ENCODE results near the gene SELENOO. TPM values are rescaled to one million over a fixed set of nuclear protein-coding genes. Genes with fewer than 3 reads are reported as not detected.

SELENOO gene
- polyA plus RNA-seq, 3 donors: 13.9 to 18.3 (median 14.8) TPM

DNA sequence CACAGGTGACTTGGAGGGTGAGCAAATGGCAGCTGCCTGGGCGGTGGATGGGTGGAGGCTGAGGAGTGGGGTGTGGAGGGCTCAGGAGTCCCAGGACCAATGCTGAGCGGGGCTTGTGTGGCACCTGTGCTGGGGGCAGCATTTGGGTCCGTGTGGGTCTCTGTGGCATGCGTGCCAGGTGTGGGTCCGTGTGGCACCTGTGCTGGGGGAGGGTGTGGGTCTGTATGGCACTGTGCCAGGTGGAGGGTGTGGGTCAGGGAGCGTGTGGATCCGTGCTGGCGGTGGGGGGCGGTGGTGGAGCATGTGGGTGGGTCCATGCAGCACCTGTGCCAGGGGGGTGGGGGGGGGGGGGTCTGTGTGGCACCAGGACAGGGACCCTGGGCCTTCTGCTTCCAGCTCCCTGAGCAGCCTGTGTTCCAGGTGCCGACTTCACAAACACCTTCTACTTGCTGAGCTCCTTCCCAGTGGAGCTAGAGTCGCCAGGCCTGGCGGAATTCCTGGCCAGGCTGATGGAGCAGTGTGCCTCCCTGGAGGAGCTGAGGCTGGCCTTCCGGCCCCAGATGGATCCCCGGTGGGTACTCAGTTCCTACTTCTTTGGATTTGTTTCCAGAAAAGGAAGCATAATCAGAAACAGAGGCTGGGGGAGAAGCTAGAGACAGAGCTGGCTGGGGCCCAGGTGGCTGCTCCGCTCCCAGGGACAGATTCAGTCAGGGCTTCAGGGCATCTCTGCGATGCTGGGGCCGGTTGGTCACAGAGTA lies 14.7 kb downstream of the SELENOO start:
- no peak for DNase-seq (ENCODE audit: low read depth in 3 of 3, low spot score in 2 of 3)

DNA sequence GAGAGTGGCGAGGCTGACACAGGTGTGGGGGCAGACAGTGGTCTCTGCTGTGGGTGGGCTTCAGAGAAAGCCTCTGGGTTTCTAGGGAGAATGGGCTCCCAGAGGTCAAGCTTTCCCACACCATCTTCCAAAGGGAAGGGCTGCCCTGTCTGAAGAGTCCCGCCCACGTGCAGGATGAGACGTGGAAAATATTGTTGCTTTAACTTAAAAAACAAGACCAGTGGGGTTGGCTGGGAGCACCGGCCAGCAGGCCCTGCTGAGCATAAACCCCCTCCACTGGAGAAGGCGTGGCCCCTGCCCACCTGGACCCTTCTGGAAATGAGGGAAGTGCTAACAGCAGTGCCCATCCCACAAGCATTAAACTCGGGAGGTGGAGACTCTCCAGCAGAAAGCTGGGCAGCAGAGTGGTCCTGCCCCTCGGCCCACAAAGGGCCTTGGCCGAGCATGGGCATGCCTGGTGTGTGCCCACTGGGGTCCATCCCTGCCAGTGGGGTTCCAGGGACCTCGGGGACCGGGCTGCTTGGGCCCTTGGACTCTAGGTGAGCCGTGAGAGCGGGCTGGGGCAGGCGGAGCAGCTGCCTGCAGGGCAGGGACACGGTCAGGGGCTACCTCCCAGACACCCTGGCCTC lies 15.4 kb downstream of the SELENOO start:
- no peak for DNase-seq (ENCODE audit: low read depth in 3 of 3, low spot score in 2 of 3)

DNA sequence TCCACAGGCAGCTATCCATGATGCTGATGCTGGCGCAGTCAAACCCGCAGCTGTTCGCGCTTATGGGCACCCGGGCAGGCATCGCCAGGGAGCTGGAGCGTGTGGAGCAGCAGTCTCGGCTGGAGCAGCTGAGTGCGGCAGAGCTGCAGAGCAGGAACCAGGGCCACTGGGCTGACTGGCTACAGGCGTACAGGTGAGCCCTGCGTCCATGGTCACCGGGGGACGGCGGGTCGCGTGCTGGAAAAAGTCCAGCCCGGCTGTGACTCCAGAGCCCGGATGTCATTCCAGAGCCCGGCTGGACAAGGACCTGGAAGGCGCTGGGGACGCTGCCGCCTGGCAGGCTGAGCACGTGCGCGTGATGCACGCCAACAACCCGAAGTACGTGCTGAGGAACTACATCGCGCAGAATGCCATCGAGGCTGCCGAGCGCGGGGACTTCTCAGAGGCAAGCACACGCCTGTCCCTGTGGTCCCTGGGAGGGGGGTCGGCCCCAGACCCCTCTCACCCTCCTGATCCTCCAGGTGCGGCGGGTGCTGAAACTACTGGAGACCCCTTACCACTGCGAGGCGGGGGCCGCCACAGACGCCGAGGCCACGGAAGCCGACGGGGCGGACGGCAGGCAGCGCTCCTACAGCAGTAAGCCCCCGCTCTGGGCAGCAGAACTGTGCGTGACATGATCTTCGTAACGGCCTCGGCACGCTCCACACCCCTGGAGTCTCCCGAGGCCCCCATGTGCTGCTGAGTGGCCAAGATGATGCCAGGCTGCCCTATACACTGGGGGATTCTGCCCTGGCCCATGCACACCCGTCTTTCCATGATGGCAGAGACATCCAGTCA lies 16.1 kb downstream of the SELENOO start:
- no peak for DNase-seq (ENCODE audit: low read depth in 3 of 3, low spot score in 2 of 3)

DNA sequence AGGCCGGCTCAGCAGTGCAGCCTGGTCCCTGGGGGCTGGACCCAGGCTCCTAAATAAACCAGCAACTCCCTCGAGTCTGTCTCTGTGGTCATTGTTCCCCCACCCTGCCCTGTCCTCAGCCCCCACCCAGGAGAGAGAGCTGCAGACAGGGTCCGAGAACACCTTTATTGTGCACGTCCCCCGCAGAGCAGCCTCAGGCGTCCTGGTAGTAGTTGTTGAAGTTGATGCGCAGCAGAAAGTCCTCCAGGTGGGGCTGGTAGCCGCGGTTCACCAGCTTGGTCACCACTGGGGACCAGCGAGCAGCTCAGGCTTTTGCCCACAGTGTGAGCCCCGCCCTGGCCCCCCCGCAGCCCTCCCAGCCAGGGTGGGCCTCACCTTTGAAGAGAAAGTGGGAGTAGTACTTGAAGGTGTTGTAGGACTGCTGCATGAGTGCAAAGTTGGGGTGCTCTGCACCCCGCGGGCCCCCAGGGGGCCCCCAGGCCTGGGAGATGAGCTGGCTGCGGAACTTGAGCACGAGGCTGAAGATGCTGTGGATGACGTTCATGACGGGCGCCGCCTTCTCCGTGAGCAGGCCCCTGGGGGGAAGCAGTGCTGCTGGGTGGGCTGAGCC lies 16.8 kb downstream of the SELENOO start:
- no peak for DNase-seq (ENCODE audit: low read depth in 3 of 3, low spot score in 2 of 3)

DNA sequence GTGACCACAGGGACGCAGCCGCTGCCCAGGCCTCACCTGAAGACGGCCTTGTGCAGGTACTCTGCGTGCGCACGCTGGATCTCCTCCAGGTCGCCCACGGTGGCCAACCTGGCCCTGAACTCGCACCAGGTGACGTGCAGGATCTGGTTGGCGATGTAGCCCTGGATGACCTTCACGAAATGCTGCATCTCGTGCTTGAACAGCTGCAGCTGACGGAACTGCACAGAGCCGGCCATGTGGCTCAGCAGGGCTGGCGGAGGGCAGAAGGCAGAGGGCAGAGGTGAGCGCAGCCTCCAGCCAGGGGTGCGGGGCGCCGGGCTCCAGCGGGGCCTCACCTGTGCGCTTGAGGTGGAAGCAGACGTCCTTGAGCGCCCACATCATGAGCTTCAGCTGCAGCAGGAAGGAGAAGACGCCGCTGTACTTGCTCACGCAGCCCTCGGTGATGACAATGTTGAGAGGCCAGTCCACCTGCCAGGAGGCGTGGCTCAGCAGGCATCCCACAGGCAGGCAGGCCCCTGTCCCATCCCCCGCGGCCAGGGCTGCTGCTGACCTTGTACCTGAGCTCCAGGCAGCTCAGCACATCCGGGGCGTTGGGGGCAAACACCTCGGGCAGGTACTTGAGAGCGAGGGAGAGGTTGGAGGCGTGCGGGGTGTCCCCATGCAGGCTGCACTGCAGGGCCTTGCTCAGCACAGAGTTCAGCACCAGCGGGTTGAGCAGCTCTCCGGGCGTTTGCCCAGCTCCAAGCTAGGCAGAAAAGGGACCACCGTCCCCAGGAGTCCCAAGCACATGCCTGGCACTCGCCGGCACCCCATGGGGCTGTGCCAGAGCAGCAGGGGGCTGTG lies 17.6 kb downstream of the SELENOO start:
- no peak for DNase-seq (ENCODE audit: low read depth in 3 of 3, low spot score in 2 of 3)

DNA sequence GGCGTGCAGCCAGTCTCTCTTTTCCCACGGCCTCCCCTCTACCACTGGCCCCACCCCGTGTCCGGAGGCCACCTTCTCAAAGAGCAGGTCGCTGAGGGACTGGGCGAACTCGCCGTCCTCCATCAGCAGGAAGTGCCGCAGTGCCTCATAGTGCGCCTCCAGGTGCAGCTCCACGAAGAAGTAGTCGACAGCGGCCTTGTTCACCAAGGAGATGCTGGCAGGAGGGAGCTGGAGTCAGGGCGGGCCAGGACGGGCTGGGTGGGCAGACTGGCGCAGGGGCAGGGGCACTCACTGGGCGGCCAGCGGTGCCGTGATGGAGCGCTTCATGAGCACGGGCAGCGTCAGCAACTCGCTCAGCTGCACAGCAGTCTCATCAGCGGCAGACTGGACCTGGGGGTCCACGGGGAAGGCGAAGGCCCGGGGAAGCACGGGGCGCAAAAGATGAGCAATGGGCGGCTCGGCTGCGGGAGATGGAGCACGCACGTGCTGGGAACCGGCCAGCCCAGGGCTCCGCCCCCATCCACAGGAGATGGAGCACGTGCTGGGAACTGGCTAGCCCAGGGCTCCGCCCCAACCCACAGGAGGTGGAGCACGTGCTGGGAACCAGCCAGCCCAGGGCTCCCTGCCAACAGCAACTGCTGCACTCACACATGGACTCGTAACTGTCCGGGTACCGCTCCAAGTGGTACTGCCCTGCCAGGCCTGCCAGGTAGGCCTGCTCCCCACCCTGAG lies 18.4 kb downstream of the SELENOO start:
- no peak for DNase-seq (ENCODE audit: low read depth in 3 of 3, low spot score in 2 of 3)

DNA sequence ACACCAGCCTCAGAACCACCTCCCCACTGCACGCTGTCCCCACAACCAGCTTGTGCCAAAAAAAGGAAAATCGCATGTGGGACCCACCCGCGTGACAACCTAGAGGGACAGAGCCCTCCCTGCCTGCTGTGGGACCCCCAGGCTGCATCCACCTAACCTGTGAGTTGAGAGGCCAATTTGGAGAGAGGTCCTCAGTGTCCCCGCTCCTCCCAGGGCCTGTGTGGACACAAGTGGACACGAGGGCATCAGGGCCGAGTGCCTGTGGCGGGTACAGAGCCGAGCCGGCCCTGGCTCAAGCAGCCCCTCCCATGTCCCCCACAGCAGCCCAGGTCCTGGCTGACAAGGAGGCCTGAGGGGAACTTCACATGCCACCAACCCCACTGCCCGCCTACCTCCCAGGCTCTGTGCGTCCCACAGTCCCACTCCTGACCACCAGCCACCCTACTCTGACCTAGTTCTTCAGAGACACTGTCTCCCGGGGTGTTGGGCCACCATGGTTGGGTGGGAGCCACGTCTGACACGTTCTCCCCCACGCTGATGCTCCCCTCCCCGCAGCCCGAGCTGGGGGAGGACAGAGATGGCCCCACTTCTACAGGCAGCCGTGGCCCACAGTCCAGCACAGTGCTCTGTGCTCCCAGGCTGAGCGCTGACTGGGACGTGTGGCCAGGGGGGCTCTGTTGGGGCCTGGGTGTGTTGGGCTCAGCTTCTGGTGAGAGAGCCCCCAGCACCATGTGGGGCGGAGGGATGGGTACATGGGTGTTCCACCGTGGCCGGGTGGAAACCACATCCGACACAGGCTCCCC lies 19.2 kb downstream of the SELENOO start:
- DNase-seq (ENCODE audit: low read depth in 3 of 3, low spot score in 2 of 3): no peak

DNA sequence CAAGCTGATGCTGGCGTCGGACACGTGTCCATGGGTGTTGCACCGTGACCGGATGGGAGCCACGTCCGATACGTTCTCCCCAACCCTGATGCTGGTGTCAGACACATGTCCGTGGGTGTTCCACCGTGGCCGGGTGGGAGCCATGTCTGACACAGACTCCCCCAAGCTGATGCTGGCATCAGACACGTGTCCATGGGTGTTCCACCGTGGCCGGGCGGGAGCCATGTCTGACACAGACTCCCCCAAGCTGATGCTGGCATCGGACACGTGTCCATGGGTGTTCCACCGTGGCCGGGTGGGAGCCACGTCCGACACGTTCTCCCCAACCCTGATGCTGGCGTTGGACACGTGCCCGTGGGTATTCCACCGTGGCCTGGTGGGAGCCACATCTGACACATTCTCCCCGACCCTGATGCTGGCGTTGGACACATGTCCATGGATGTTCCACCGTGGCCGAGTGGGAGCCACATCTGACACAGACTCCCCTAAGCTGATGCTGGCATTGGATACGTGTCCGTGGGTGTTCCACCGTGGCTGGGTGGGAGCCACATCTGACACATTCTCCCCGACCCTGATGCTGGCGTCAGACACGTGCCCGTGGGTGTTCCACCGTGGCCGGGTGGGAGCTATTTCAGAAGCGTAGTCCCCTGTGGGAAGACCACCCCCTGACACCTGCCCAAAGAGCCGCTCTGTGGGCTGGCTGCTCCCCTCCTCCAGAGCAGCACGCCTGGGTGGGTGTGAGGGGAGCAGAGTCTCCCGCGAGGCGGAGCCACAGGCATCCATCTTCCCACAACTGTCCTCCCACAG lies 20.0 kb downstream of the SELENOO start:
- no peak for DNase-seq (ENCODE audit: low read depth in 3 of 3, low spot score in 2 of 3)

DNA sequence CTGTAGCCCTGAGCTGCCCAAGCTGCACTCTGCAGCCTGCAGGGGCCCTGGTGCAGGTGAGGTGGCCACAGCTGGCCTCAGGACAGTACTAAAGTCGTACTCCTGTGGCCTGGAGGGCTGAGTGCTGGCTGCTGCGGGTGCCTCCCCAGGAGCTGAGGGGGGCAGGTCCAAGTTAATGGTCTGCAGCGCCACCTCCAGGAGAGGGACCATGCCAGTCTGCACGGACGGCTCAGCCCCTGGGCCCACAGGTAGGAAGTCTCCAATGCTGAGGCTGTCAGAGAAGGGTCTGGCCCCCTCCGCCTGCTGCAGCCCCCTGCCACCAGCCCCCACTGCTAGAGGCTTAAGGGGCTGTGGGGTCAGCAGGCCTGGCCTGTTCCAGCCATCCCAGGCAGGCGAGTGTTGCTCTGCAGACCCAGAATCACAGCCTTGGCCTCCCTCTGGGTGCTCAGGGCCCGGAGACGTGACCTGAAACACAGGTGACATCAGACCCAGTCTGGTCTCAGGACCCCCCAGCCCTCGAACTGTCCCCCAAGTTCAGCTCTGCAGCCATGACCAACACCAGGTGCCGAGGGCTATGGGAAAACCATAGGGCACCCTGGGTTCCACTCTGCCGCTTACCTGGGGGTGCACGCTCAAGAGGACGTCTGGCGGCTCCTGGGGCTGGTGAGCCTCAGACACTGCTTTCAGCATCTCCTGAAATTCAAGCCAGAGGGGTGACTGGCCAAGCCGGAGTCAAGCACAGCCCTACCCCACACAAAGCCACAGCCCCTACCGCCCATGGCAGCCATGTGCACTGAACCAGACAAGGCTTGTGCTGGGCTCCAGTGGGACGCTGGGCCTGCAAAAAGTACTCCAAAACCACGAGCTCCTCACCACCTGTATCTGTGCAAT lies 20.8 kb downstream of the SELENOO start:
- DNase-seq (ENCODE audit: low read depth in 3 of 3, low spot score in 2 of 3): no peak

DNA sequence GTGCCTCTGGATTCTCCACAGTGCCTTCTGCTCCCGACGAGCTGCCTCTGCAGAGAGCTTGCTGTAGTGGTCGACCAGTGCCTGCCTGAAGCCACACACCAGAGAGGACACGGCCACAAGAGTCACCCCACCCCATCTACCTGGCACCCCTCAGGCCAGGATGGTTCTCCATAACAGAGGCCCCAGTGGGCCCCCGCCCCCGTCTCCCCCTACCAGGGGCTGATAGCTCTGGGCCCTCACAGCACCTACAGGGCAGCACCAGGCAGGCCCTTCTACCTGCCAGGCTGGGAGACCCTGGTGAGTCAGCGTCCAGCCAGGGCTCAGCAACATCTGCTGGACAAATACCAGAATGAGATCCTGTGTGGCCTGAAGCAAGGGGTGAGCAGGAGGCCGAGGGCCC lies 21.7 kb downstream of the SELENOO start:
- no peak for DNase-seq (ENCODE audit: low read depth in 3 of 3, low spot score in 2 of 3)

DNA sequence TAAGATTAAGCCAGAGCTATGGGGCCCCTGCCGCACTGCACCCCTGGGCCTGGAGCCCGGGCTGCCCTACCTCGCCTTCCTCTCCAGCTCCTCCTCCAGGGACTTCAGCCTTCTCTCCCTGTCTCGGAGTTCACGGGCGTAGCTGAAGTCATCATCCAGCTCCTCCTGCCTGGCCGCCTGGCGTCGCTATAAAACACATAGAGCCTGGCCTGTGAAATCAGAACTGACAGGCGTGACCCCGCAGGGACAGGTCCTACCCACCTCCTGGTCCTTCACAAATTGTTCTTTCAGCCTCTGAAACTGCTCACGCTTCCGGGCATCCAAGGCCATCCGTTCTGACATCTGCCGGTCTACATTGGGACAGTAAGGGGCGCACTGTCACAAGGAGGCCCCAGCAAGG lies 23.3 kb downstream of the SELENOO start:
- DNase-seq (ENCODE audit: low read depth in 3 of 3, low spot score in 2 of 3): no peak

DNA sequence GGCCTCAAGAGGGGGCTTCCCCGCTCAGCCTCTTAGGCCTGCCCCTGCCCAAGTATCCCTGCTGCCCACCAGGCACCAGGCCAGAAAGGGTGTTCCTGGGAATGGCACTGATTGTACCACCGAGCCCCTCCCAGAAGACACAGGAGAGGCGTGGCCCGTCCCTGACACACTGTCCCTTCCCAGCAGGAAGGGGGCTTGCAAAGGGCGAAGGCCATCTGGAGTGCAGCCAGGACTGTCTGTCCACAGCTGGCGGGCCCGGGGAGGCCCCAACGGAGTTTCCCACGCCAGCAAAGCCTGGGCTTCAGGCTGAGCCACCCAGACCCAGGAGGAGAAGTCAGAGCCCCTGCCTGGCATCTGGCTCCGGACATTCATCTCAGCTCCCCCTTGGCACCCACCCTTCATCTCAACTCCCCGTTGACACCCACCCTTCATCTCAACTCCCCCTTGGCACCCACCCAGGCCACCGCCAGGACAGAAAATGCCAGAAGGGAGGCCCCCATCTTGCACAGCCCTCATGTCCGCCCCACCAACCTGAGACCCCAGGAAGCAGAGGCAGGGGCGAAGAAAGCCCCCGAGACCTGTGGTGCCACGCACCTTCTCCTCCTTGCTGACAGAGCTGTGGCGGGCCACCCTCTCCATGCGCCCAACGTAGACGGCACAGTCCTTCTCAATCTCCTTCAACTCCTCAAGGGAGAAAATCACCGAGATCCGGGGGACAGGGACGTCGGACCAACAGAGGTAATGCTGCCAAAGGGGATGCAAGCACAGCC lies 24.6 kb downstream of the SELENOO start:
- no peak for DNase-seq (ENCODE audit: low read depth in 3 of 3, low spot score in 2 of 3)

DNA sequence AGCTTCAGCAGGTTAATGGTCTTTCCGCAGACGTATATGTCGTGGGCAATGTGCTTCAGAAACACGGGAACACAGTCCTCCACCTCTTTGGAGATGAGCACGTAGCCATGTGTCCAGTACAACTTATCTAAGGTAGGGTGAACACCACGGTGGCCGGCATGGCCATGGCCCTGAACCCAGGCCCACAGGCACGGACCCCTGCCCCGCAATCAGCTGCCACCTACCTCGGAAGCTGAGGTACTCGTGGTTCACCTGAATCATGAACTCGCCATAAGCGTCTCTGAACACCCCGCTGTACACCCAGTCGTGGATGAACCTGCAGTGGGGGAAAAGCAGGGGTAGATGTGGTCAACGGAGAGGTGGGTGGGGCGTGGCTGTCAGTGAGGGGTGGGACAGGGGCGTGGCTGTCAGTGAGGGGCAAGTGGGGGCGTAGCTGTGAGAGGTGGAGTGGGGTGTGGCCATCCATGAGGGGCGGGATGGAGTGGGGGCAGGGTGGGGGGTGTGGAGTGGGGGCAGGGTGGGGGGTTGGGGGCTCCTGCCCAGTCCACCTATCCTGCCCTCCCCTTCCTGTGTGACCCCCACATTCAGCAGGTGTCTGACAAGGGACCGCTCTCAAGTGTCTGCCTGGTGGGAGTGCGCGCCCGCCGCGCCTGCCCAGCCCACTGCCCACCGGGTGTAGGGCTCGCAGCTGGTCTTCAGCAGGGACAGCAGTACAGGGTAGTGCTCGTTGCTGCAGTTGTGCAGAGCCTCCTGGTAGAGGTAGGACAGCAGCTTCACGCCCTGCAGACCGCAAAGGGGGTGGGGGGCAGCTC lies 25.5 kb downstream of the SELENOO start:
- DNase-seq (ENCODE audit: low read depth in 3 of 3, low spot score in 2 of 3): no peak

DNA sequence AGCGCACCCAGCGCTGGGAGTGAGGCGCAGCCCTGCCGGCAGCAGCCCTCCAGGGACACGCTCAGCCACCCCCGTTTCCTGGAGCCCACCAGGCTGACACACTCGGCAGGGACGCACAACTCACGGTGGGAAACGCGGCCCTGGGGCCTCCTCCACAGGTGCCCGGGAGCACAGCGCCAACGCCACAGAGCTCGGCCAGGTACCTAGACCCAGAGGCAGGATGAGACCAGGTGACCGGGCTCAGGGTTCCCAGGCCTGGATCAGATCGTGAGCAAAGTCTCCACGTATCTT lies 26.0 kb downstream of the SELENOO start:
- DNase-seq (ENCODE audit: low read depth in 3 of 3, low spot score in 2 of 3): no peak

DNA sequence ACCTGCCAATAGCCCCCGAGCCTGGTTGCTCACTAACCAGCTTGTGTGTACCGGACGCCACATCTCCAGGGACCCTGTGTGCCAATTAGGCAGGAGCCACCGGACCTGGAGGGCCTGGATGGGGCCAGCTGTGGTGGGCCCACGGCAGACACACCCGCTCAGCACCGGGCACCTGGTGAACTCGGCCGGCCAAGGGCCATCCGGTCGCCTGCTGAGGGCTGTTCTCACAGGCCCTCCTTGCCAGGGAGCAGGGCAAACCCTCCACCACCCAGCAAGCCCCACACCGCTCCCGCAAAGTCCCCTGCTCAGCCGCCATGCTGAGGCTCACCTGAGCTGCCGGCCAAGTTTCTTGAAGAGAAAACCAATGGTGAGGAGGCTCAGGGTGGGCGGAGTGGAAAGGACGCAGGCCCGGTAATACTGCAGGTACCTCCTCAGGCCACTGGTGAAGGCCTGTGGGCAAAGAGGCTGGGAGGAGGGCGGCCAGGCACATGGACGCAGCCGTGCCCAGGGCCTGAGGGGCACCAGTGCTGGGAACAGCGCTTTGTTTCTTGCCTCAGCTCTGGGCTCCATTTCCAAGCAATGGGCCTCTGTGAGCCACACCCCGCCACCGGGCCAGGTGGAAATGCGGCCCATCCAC lies 26.9 kb downstream of the SELENOO start:
- no peak for DNase-seq (ENCODE audit: low read depth in 3 of 3, low spot score in 2 of 3)

All from right renal cortex interstitium (tissue), 3 donors.